Measurements from ENCODE around the gene KIRREL3. TPM values are rescaled to one million over a fixed set of nuclear protein-coding genes. Genes with fewer than 3 reads are reported as not detected.

KIRREL3 gene
- polyA plus RNA-seq, 4 donors = 1.5 to 2.1 (median 2.0) TPM

- no peak for DNase-seq (ENCODE audit: low read depth in 4 of 4, low spot score in 2 of 4)
These were observed 313.1 kb downstream of the KIRREL3 start for GRCh38 chr11:126687477-126687876.

DNA sequence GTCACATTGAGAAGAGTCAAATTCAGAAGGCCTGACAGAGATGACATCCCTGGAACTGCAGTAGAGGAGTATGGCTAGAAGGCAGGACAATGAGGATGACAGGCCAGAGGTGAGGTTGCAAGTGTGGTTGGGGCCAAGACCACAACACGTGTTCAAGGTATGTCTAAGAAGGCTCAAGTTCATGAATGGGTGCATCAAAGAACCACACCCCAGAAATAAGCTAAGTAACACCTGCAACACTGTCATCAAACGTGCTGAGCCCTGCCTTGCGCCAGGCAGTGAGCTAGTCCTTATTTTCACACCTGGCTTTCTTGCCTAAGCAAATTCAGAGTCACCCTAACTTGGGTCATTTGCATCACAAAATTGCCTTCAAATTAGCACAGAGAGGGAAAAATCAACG is 313.6 kb downstream of the KIRREL3 start:
- no peak for DNase-seq (ENCODE audit: low read depth in 4 of 4, low spot score in 2 of 4)

DNA sequence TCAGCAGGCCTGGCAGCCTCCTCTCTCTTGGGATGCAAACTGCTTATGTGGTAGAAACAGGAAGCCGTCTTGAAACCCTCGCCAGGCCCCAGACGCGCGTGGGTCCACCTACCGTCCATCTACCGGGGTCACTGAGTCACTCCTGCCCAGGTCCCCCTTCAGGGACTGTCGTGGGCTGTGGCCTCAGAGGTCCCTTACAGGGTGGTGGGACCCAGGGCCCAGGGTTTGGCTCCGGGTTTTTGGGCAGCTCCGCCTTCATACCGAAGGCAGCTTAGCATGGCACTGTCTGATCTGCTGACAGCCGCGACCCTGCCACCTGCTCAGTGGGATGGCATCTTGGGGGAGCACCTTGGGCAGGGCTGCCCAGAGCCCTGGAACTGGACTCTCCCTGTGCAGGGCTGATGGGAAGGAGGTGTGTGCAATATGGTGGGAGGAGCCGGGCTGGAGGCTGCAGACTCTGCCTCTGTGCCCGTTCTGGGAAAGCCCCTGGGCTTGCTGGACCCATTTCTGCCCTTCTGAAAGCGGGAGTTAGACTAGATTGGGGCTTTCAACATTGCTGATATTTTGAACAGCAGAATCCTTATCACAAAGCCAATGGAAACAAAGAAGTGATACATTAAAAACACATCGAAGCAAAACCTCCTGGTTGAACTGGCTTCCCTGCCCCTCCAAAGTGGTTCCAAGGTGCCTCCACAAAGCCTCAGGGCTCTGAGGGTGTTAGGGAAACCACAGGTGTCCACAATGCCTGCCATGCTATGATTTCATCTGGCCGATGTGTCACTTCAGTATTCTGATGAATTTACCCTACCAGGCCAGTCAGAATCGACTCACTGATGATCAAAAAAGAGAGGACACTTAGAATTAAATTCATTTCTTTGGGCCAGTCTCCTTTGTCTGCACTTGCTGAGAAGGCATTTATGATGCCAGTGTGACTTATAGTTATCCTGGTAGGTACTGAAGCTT is 316.5 kb downstream of the KIRREL3 start:
- no peak for DNase-seq (ENCODE audit: low read depth in 4 of 4, low spot score in 2 of 4)

- DNase-seq (ENCODE audit: low read depth in 4 of 4, low spot score in 2 of 4) = no peak
These were observed 318.0 kb downstream of the KIRREL3 start for GRCh38 chr11:126682590-126682989.

DNA sequence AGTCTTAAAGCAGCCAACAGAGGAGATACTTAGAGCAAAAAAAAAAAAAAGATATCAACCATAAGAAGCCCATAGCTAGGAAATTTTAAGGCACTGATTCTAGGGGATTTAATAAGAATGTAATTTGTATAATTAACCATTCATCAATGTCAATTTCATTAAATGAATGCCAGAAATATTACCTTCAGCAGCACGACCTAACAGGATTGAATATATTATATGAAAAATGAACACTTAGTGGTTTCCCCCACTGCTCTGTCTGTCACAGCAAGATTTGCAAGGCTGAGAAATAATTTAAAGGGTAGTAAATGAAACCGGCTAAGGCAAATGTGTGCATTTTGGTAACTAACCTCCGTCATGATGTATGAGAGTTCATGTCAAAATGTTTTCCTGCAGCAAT is 319.9 kb downstream of the KIRREL3 start:
- no peak for DNase-seq (ENCODE audit: low read depth in 4 of 4, low spot score in 2 of 4)

GRCh38 chr11:126680131-126680530 is 320.4 kb downstream of the KIRREL3 start:
- DNase-seq (ENCODE audit: low read depth in 4 of 4, low spot score in 2 of 4) = no peak

DNA sequence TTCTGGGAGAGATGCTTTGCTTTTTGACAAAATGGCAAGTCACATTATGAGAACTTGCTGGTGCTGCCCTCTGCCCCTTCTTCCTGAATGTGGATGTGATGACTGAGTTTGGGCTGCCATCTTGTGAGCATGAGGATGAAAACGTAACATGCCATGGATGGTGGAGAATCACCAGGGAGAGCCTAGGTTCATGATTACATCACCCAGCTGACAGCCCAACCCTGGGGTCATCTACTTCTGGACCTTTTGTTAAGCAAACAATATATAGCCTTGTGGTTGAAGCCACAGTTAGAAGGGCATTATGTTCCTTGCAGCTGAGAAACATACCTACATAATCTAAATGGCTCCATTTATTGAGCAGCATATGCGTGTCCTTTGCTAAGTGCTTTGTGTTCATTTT is 321.5 kb downstream of the KIRREL3 start:
- no peak for DNase-seq (ENCODE audit: low read depth in 4 of 4, low spot score in 2 of 4)

GRCh38 chr11:126676536-126676935 is 324.0 kb downstream of the KIRREL3 start:
- no peak for DNase-seq (ENCODE audit: low read depth in 4 of 4, low spot score in 2 of 4)

DNA sequence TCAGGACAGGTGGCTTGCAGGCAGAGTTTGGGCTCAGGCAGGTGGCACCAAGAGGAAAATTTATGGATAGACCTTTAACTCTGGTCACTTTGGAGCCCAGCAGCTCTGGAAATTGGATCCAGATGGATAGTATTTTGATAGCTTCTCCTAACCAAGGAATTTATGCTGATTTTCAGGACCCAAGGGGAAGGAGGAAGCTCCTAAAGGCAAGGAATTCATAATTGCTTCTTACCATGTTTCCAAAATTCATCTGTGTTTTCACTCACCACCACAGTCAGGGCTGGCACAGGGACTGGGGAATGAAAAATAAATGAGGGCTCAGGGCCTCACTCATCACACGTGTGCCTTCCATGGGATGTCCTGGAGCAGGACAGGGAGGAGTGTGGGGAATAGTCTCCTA is 327.3 kb downstream of the KIRREL3 start:
- no peak for DNase-seq (ENCODE audit: low read depth in 4 of 4, low spot score in 2 of 4)

- no peak for DNase-seq (ENCODE audit: low read depth in 4 of 4, low spot score in 2 of 4)
These were observed 331.2 kb downstream of the KIRREL3 start for GRCh38 chr11:126669416-126669815.

- DNase-seq (ENCODE audit: low read depth in 4 of 4, low spot score in 2 of 4) = no peak
These were observed 335.9 kb downstream of the KIRREL3 start for GRCh38 chr11:126664643-126665042.

- DNase-seq (ENCODE audit: low read depth in 4 of 4, low spot score in 2 of 4) = no peak
These were observed 336.6 kb downstream of the KIRREL3 start for GRCh38 chr11:126663749-126664592.

GRCh38 chr11:126662035-126662790 is 338.4 kb downstream of the KIRREL3 start:
- DNase-seq (ENCODE audit: low read depth in 4 of 4, low spot score in 2 of 4) = no peak

DNA sequence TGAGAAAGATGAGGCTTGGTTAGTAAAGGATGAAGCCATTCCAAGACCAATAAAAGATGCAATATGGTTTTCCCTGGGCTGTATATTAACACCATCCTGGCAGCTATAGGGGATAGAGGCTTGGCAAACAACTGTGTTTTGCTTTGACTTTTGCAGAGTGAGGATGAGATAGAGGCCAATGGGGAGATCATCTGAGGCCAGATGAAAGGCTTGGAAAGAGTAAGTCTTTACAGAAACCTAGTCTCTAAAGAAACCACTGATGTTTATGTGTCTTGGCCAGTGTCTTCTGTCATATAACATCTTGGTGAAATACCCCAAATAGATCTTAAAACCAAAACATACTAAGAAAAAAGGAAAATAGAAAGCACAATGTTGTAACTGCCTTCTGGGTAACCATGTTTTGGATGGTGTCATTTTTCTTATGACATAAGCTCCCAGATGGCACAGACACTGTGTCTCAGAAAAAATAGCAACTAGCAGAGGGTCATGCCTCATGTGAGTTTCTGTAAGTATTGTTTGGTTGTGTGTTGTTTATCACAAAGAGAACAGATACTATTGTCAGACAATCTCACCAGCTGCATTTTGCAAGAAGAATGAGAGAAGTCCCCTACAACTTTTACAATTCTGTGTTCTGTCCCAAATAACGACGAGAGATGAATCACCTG is 339.7 kb downstream of the KIRREL3 start:
- DNase-seq (ENCODE audit: low read depth in 4 of 4, low spot score in 2 of 4) = no peak

DNA sequence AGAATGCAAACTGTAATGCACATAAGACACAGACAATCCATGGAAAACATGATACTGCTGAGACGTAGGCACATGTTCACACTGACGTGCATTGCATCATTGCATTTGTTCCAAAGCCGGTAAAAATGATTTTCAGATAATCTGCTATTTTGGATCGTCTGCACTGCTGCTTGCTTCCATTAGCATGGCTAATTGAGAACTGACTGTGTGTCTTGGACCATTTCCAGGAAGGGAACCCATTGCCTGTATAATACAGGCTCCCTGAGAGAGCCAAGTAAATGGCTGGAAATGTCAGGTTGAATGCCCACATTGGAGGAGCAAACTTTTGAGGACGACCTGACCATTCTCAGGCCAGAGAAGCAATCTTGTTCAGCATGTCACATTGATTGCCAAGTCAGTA is 340.2 kb downstream of the KIRREL3 start:
- no peak for DNase-seq (ENCODE audit: low read depth in 4 of 4, low spot score in 2 of 4)

DNA sequence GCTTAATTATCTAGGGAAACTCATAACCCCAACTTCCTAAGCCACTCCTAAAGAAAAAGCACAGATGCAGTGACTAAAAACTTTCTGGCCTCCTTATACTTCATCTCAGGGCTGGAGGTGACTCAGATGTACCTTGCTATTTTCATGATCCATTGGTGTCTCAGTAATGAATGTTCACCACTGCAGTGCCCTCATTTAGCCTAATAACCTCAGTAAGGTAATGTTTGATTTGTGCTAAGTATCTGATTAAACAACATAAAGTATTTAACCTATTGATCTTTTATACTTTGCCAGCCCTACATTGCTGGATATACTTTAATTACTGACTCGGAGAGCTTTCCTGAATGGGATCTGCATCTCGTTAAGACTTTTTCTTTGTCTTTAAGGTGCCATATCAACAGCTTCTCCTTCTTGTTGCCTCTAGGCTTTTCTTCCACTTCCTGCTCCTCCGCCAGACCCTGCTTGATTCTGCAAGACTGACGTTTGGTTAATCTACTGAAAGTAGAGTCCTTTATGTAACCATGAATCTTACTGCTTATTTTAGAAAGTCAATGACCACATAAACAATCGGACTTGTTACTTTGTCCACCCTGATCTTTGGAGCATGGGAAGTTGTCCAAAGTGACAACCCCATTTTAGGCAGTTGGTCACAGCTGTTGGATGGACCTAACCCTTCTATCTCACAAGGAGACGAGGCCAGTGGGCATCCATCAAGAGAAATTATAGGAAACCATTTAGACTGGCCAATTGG is 342.1 kb downstream of the KIRREL3 start:
- DNase-seq (ENCODE audit: low read depth in 4 of 4, low spot score in 2 of 4) = no peak

- DNase-seq (ENCODE audit: low read depth in 4 of 4, low spot score in 2 of 4) = no peak
These were observed 344.8 kb downstream of the KIRREL3 start for GRCh38 chr11:126655807-126656128.

DNA sequence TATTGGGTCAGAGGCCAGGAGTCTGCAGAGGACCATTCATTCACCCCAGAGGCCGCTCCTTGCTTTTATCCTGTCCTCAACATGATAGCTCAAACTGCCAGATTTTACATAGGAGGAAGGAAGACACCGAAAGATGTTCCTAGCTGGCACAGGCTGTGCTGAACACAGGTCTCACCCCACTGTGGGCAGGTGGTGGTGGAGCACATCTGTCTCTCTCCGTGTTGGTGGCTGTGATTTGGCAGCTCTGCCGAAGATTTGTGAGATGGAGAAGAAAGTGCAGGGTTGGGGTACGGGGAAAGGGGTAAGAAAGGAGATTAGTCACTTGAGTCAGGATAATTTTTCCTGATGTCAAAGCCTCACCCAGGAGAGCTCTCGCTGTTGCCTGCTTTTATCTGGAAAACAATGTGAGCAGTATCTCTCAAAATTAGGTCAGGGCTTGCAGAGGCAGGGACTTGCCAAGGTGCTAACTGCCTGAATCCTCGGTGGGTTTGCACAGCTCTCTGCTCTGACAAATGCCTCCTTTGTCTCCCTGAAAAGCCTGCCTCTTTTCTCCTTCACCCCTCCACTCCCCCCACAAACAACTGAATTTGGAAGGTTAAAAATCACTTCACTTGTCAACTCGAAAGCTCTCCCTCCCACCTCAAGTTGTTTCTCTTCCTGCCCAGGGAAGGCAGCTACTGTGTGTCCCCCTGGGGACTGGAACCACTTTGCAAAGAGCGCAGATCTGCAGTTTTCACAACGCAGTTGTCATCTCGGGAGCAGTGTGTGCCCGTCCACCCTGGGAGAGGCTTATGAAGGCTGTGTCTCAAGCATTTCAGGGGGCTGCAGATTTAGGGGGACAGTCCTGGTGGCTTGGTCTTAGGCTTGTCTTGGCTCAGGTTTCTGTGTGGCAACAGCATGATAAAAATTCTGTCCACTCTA is 345.4 kb downstream of the KIRREL3 start:
- no peak for DNase-seq (ENCODE audit: low read depth in 4 of 4, low spot score in 2 of 4)

DNA sequence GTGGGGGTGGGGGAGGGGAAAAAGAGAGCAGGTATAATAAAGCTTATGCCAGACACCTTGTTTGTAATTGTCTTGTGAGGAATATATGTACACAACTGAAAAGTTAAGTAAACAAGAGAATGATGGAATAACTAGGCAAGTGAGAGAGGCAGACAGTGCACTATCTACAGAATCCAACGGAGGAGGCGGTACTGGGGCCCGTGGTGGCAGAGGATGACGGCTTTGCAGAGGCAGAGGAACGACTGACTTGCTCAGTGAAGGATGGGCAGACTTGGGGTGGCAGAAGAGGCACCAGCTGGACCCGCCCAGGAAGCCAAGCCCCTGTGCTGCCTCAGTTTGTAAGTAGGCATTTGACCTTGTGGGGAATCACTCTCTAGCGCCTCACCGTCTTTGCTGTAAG is 347.5 kb downstream of the KIRREL3 start:
- no peak for DNase-seq (ENCODE audit: low read depth in 4 of 4, low spot score in 2 of 4)
